Measurements from ENCODE around the gene PARP2.
A peak's percentile ranks its signal among the peaks of the same experiment; 100 is the strongest.

PARP2 gene

GRCh38 chr14:20383032-20383431 is 39.6 kb downstream of the PARP2 start:
- TF ChIP-seq YY1 (IDR thresholded peaks at IDR 0.05; ENCODE audit: insufficient read depth, insufficient read length) (no peak), ZNF274 (IDR thresholded peaks at IDR 0.05; ENCODE audit: low read depth, low read length) (no peak), SUZ12 (IDR thresholded peaks at IDR 0.05; ENCODE audit: extremely low read depth, insufficient read depth, insufficient read length) (no peak)
- Histone ChIP-seq H3K9me3 (ENCODE audit: insufficient read depth, low read length) (no peaks in the 10 kb centered on the region), H3K27me3 (ENCODE audit: insufficient read depth, insufficient read length) (no peaks in the 10 kb centered on the region), H3K4me1 (ENCODE audit: insufficient read depth, insufficient read length) (peaks cover 3% of the 10 kb centered on the region), H3K4me3 (ENCODE audit: insufficient read length, low read depth) (no peak overlapping the region), H3K36me3 (ENCODE audit: insufficient read depth, insufficient read length, low read length) (peaks cover 82% of the 10 kb centered on the region), H3K9ac (ENCODE audit: insufficient read length, low read depth) (no peak overlapping the region)
- DNase-seq (ENCODE audit: low read depth, low spot score): no peak

DNA sequence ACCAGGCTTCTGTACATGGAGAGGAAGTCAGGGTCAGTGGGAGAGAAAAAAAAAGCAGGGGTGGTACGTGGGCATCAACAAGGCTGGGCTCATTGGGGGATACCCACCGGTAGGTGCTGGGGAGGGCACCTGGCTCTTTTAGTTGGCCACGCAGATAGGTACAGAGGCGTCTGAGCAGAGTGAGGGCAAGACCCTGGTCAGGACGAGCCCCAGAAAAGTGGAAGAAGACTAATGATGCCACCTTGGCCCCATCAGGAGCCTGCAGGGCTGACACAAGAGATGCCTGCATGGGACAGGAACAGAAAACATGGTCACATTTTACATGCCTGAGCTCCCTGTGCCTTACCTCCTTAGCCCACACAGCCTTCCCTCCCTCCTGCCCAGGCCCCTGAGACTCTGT is 40.2 kb downstream of the PARP2 start:
- H3K36me3 ChIP-seq (ENCODE audit: insufficient read depth, insufficient read length, low read length): peaks cover 78% of the 10 kb centered on the region

GRCh38 chr14:20384321-20384720 is 40.9 kb downstream of the PARP2 start:
- H3K36me3 ChIP-seq (ENCODE audit: insufficient read depth, insufficient read length, low read length): peaks cover 76% of the 10 kb centered on the region
- H3K4me3 ChIP-seq (ENCODE audit: insufficient read length, low read depth): no peak overlapping the region
- H3K27me3 ChIP-seq (ENCODE audit: insufficient read depth, insufficient read length): no peaks in the 10 kb centered on the region
- no peak for TF ChIP-seq YY1 (IDR thresholded peaks at IDR 0.05; ENCODE audit: insufficient read depth, insufficient read length)
- no peak for TF ChIP-seq SUZ12 (IDR thresholded peaks at IDR 0.05; ENCODE audit: extremely low read depth, insufficient read depth, insufficient read length)
- TF ChIP-seq ZNF274 (IDR thresholded peaks at IDR 0.05; ENCODE audit: low read depth, low read length): no peak
- no peak overlapping the region for H3K9ac ChIP-seq (ENCODE audit: insufficient read length, low read depth)
- peaks cover 6% of the 10 kb centered on the region for H3K4me1 ChIP-seq (ENCODE audit: insufficient read depth, insufficient read length)
- DNase-seq (ENCODE audit: low read depth, low spot score): no peak
- no peaks in the 10 kb centered on the region for H3K9me3 ChIP-seq (ENCODE audit: insufficient read depth, low read length)

More for the DNA sequence above, 40.2 kb downstream of the PARP2 start:
- DNase-seq (ENCODE audit: low read depth, low spot score): no peak
- H3K4me1 ChIP-seq (ENCODE audit: insufficient read depth, insufficient read length): peaks cover 3% of the 10 kb centered on the region
- H3K4me3 ChIP-seq (ENCODE audit: insufficient read length, low read depth): no peak overlapping the region
- H3K27me3 ChIP-seq (ENCODE audit: insufficient read depth, insufficient read length): no peaks in the 10 kb centered on the region
- H3K9ac ChIP-seq (ENCODE audit: insufficient read length, low read depth): no peak overlapping the region
- TF ChIP-seq YY1 (IDR thresholded peaks at IDR 0.05; ENCODE audit: insufficient read depth, insufficient read length) (no peak), ZNF274 (IDR thresholded peaks at IDR 0.05; ENCODE audit: low read depth, low read length) (no peak), SUZ12 (IDR thresholded peaks at IDR 0.05; ENCODE audit: extremely low read depth, insufficient read depth, insufficient read length) (no peak)
- H3K9me3 ChIP-seq (ENCODE audit: insufficient read depth, low read length): no peaks in the 10 kb centered on the region

GRCh38 chr14:20384886-20385285 is 41.5 kb downstream of the PARP2 start:
- Histone ChIP-seq H3K36me3 (ENCODE audit: insufficient read depth, insufficient read length, low read length) (peaks cover 76% of the 10 kb centered on the region), H3K9me3 (ENCODE audit: insufficient read depth, low read length) (no peaks in the 10 kb centered on the region), H3K9ac (ENCODE audit: insufficient read length, low read depth) (no peak overlapping the region), H3K27me3 (ENCODE audit: insufficient read depth, insufficient read length) (no peaks in the 10 kb centered on the region), H3K4me3 (ENCODE audit: insufficient read length, low read depth) (no peak overlapping the region), H3K4me1 (ENCODE audit: insufficient read depth, insufficient read length) (peaks cover 6% of the 10 kb centered on the region)
- TF ChIP-seq ZNF274 (IDR thresholded peaks at IDR 0.05; ENCODE audit: low read depth, low read length) (no peak), SUZ12 (IDR thresholded peaks at IDR 0.05; ENCODE audit: extremely low read depth, insufficient read depth, insufficient read length) (no peak), YY1 (IDR thresholded peaks at IDR 0.05; ENCODE audit: insufficient read depth, insufficient read length) (no peak)
- DNase-seq (ENCODE audit: low read depth, low spot score): no peak

DNA sequence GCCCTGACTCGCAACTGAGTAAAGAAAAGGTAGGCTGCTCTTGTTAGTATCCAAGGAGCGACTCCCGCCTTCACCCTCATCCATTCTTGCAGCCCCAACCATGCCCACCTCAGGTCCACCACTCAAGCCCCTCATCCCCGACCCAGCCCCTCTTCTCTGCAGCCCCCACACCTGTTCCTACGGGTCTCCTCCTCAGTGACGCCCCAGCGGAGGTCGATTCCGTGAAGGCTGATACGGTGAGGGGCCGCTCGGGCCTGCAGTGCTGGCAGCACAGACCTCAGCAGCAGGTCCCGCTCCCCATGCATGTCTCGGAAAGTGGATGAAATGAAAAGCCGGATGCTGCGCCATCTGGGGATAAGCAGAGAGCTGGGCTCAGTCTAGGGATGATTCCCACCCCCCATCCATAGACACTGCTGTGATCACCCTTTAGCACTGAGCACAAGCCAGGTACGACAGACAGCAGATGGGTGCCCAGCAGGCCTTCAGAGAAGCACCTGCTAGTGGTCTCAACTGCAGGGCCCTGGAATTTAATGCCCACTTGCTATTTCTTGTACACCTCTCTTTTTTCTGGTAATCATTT is 42.9 kb downstream of the PARP2 start:
- TF ChIP-seq ZNF274 (IDR thresholded peaks at IDR 0.05; ENCODE audit: low read depth, low read length) (no peak), YY1 (IDR thresholded peaks at IDR 0.05; ENCODE audit: insufficient read depth, insufficient read length) (no peak), SUZ12 (IDR thresholded peaks at IDR 0.05; ENCODE audit: extremely low read depth, insufficient read depth, insufficient read length) (no peak)
- no peak for DNase-seq (ENCODE audit: low read depth, low spot score)
- H3K27me3 ChIP-seq (ENCODE audit: insufficient read depth, insufficient read length): no peaks in the 10 kb centered on the region
- H3K9ac ChIP-seq (ENCODE audit: insufficient read length, low read depth): no peak overlapping the region
- H3K4me1 ChIP-seq (ENCODE audit: insufficient read depth, insufficient read length): peaks cover 5% of the 10 kb centered on the region
- no peaks in the 10 kb centered on the region for H3K9me3 ChIP-seq (ENCODE audit: insufficient read depth, low read length)
- peaks cover 75% of the 10 kb centered on the region for H3K36me3 ChIP-seq (ENCODE audit: insufficient read depth, insufficient read length, low read length)
- H3K4me3 ChIP-seq (ENCODE audit: insufficient read length, low read depth): no peak overlapping the region

DNA sequence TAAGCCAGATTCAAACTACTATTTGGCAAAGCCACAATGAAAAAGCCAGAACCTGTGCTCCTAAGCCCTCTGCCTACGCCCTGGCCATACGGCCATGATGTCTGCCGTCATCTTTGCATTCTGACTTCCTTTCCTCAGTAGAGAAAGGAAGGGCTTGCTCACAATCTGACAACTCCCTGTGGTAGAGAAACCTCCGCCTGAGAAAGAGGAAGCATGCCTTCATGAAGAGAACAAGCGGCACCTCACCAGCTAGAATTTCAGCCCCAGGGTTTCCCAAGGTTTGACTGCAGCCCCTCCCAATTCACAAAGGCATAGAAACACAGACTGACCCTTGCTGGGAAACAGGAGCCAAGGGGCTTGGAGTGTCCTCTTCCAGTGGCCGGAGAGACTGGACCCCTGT is 44.1 kb downstream of the PARP2 start:
- no peak for TF ChIP-seq ZNF274 (IDR thresholded peaks at IDR 0.05; ENCODE audit: low read depth, low read length)
- no peak for TF ChIP-seq SUZ12 (IDR thresholded peaks at IDR 0.05; ENCODE audit: extremely low read depth, insufficient read depth, insufficient read length)
- no peak for TF ChIP-seq YY1 (IDR thresholded peaks at IDR 0.05; ENCODE audit: insufficient read depth, insufficient read length)
- Histone ChIP-seq H3K9ac (ENCODE audit: insufficient read length, low read depth) (no peak overlapping the region), H3K4me3 (ENCODE audit: insufficient read length, low read depth) (no peak overlapping the region), H3K36me3 (ENCODE audit: insufficient read depth, insufficient read length, low read length) (peaks cover 73% of the 10 kb centered on the region), H3K4me1 (ENCODE audit: insufficient read depth, insufficient read length) (peaks cover 2% of the 10 kb centered on the region), H3K9me3 (ENCODE audit: insufficient read depth, low read length) (no peaks in the 10 kb centered on the region), H3K27me3 (ENCODE audit: insufficient read depth, insufficient read length) (no peaks in the 10 kb centered on the region)
- DNase-seq (ENCODE audit: low read depth, low spot score): no peak

GRCh38 chr14:20388159-20388558 is 44.7 kb downstream of the PARP2 start:
- DNase-seq (ENCODE audit: low read depth, low spot score): peak; percentile 61
- H3K27me3 ChIP-seq (ENCODE audit: insufficient read depth, insufficient read length): no peaks in the 10 kb centered on the region
- H3K4me3 ChIP-seq (ENCODE audit: insufficient read length, low read depth): no peak overlapping the region
- TF ChIP-seq YY1 (IDR thresholded peaks at IDR 0.05; ENCODE audit: insufficient read depth, insufficient read length) (no peak), ZNF274 (IDR thresholded peaks at IDR 0.05; ENCODE audit: low read depth, low read length) (no peak), SUZ12 (IDR thresholded peaks at IDR 0.05; ENCODE audit: extremely low read depth, insufficient read depth, insufficient read length) (no peak)
- H3K9me3 ChIP-seq (ENCODE audit: insufficient read depth, low read length): no peaks in the 10 kb centered on the region
- H3K36me3 ChIP-seq (ENCODE audit: insufficient read depth, insufficient read length, low read length): peaks cover 69% of the 10 kb centered on the region
- H3K9ac ChIP-seq (ENCODE audit: insufficient read length, low read depth): no peak overlapping the region
- peaks cover 2% of the 10 kb centered on the region for H3K4me1 ChIP-seq (ENCODE audit: insufficient read depth, insufficient read length)

Data from NT2/D1 (cell line).